Mammary epithelial cell (primary cell): ENCODE measurements around the gene MARS1.

Source experiments
- EZH2 ChIP-seq: IDR thresholded peaks from 2 replicates; pipeline ENCODE4 v1.6.1; 2012; ENCODE audit warnings: low read length, inconsistent platforms, borderline replicate concordance
- TF ChIP-seq, protein P1 (sequence below), 2 donors: IDR thresholded peaks in 1 of 2; conservative IDR thresholded peaks in 1 of 2; 2 replicates each; pipeline ENCODE4 v1.5.1; 2011 to 2012; ENCODE audit warnings: inconsistent platforms in 2 of 2, low read length in 2 of 2, mild to moderate bottlenecking in 2 of 2, control low read depth in 1 of 2, low read depth in 1 of 2; ENCODE audit not compliant: insufficient read depth in 1 of 2; ENCODE audit errors: extremely low read depth in 1 of 2

DNA sequence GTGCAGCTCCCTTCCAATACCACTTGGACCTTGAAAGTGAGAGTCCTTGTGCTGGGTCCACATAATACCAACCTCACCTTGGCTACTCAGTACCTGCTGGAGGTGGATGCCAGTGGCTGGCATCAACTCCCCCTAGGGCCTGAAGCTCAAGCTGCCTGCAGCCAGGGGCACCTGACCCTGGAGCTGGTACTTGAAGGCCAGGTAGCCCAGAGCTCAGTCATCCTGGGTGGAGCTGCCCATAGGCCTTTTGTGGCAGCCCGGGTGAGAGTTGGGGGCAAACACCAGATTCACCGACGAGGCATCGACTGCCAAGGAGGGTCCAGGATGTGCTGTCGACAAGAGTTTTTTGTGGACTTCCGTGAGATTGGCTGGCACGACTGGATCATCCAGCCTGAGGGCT, 38.5 kb upstream of the MARS1 start:
- TF ChIP-seq, protein P1, sequence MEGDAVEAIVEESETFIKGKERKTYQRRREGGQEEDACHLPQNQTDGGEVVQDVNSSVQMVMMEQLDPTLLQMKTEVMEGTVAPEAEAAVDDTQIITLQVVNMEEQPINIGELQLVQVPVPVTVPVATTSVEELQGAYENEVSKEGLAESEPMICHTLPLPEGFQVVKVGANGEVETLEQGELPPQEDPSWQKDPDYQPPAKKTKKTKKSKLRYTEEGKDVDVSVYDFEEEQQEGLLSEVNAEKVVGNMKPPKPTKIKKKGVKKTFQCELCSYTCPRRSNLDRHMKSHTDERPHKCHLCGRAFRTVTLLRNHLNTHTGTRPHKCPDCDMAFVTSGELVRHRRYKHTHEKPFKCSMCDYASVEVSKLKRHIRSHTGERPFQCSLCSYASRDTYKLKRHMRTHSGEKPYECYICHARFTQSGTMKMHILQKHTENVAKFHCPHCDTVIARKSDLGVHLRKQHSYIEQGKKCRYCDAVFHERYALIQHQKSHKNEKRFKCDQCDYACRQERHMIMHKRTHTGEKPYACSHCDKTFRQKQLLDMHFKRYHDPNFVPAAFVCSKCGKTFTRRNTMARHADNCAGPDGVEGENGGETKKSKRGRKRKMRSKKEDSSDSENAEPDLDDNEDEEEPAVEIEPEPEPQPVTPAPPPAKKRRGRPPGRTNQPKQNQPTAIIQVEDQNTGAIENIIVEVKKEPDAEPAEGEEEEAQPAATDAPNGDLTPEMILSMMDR (conservative IDR thresholded peaks at IDR 0.05 in 1 of 2, IDR thresholded peaks at IDR 0.05 in 1 of 2; ENCODE audit: extremely low read depth in 1 of 2, insufficient read depth in 1 of 2, low read depth in 1 of 2, low read length in 2 of 2) = no peak
- no peak for TF ChIP-seq EZH2
